ENCODE data around the gene ETV2.

- no peak for TF ChIP-seq CTCF (IDR thresholded peaks at IDR 0.05; ENCODE audit: poor library complexity, severe bottlenecking)
- no peak for TF ChIP-seq SMC3 (conservative IDR thresholded peaks at IDR 0.05; ENCODE audit: poor library complexity)
Measured at GRCh38 chr19:35613574-35613973, 28.0 kb upstream of the ETV2 start.
